AG10803 (cell line): ENCODE data around the gene PDLIM7.
A peak's percentile ranks its signal among the peaks of the same experiment; 100 is the strongest.

ENCODE experiments used
- DNase-seq: peaks from one replicate; pipeline ENCODE4 v3.0.0; 2010; ENCODE audit warnings: low read depth
- H3K4me3 ChIP-seq: 2 replicates; pipeline ENCODE4 v1.5.1; 2011; ENCODE audit warnings: mild to moderate bottlenecking, low read length, control low read depth
- TF ChIP-seq, protein P1 (sequence below): conservative IDR thresholded peaks from 2 replicates; pipeline ENCODE4 v1.5.1; 2011; ENCODE audit warnings: mild to moderate bottlenecking, low read length, control low read depth, inconsistent platforms

PDLIM7 gene

GRCh38 chr5:177474846-177475562 lies 22.4 kb downstream of the PDLIM7 start:
- no peak for DNase-seq
- no peak overlapping the region for H3K4me3 ChIP-seq

DNA sequence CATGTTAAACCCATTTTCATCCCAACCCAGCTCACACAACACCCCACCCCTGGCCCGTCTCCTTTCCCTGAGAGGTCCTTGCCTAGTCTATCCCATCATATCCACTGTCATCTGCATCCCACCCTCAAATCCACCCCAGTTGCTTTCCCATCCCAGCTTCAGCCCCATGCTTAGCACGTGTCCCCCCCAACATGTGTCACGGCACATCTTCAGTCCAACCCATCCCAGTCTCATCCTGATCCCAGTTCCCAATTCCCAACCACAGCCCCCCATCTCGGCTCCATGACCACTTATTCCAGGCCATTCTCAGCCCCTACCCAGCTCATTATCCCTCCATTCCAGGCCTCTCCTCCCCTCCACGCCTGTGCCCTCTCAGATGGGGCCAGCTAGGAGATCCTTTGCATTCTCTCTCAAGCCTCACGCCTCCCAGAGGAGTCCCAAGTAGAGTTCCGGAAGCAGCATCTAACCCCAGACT lies 23.4 kb downstream of the PDLIM7 start:
- TF ChIP-seq, protein P1, sequence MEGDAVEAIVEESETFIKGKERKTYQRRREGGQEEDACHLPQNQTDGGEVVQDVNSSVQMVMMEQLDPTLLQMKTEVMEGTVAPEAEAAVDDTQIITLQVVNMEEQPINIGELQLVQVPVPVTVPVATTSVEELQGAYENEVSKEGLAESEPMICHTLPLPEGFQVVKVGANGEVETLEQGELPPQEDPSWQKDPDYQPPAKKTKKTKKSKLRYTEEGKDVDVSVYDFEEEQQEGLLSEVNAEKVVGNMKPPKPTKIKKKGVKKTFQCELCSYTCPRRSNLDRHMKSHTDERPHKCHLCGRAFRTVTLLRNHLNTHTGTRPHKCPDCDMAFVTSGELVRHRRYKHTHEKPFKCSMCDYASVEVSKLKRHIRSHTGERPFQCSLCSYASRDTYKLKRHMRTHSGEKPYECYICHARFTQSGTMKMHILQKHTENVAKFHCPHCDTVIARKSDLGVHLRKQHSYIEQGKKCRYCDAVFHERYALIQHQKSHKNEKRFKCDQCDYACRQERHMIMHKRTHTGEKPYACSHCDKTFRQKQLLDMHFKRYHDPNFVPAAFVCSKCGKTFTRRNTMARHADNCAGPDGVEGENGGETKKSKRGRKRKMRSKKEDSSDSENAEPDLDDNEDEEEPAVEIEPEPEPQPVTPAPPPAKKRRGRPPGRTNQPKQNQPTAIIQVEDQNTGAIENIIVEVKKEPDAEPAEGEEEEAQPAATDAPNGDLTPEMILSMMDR, result no peak
- H3K4me3 ChIP-seq, result peak overlapping the region; percentile 22; the same call in 1 of the 2 replicates
- no peak for DNase-seq

More at GRCh38 chr5:177474846-177475562, 22.4 kb downstream of the PDLIM7 start:
- TF ChIP-seq, protein P1, result no peak

GRCh38 chr5:177473443-177474001 lies 23.9 kb downstream of the PDLIM7 start, which contains the start of gene DBN1:
TSS of gene DBN1 (minus strand) at chr5:177473634. CDS start at chr5:177473521, 113 bp downstream.
- peak; percentile 57 for DNase-seq
- TF ChIP-seq, protein P1, result no peak
- peak within 1 kb of the TSS; percentile 88 for H3K4me3 ChIP-seq

DNA sequence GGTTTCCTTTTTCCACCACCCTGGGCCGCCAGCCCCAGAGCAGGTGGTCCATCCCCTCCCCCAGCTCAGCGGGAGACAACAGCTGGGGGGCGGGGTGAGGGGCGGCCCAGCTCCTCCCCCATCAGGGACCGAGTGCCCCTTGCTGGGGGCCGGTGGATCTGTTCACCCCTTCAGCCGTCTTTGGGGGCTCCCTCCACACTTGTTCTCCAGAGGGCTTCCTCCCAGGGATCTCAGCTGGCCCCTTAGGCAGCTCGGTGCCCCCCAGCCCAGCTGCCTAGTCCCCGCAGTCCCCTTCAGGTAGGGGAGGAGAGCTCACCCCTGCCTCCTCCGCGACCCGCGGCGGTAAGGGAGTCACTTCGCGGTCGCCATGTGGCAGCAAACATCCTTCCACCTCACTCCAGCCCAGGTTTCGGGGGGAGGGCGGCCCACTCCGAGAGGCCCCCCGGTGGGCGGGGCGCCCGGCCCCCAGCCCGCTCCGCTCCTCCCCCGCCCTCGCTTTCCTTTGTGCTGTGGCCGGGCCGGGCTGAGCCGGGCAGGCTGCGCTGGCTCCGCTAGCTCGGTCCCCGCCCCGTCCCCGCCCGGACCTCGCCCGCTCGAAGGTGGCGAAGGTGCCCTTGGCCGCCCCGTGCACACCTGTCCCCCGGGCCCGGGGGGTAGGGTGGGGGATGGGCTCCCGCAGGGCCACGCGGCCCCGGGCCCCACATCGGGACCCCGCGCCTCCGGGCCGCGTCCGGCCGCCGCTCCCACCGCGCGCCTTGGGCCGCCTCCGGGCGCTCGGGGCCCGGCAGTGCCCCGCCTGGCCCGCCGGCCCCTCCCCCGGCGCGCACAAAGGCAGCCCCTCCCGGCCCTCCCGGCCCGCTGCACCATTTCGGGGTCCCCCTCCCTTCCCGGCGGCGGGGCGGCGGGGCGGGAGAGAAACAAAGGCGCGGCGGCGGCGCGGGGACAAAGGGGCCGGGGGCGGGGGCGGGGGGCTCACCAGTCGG lies 24.7 kb downstream of the PDLIM7 start:
- TF ChIP-seq, protein P1, result no peak
- H3K4me3 ChIP-seq, result peak overlapping the region; percentile 88
- no peak for DNase-seq

DNA sequence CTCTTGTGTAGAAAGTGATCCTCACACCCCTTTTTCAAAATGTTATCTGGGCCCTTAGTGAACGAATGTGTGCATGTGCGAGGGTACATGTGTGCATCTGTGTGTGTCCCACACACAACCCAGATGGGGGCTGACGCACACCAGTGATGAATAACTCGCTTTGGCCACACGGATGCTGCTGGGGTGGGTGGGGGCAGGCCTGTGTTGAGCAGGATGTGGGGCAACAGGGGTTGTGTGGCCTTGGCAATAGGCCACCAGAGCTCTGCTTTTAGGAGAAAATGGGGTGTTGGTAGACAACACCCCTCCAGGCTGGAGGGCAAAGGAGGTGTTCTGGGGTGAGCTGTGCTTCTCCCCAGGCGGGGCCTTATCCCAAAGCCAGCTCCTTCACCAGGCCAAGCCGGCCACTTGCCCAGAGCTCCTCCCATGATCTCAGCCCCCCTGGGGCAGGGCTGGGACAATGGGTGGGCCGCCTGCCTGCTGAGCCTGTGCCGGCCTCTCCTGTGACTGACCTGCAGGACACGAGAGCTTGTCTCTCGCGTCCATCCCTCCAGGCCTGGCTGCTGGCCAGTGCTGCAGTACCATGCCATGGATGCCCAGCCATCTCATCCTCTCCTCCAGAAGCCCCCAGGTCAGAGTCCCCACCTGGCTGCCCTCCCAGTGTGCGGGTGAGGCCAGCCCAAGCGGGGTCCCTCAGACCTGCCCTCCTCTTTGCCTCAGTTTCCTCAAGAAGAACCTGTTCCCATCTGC lies 25.6 kb downstream of the PDLIM7 start:
- TF ChIP-seq, protein P1, result no peak
- H3K4me3 ChIP-seq, result peak overlapping the region; percentile 88

DNA sequence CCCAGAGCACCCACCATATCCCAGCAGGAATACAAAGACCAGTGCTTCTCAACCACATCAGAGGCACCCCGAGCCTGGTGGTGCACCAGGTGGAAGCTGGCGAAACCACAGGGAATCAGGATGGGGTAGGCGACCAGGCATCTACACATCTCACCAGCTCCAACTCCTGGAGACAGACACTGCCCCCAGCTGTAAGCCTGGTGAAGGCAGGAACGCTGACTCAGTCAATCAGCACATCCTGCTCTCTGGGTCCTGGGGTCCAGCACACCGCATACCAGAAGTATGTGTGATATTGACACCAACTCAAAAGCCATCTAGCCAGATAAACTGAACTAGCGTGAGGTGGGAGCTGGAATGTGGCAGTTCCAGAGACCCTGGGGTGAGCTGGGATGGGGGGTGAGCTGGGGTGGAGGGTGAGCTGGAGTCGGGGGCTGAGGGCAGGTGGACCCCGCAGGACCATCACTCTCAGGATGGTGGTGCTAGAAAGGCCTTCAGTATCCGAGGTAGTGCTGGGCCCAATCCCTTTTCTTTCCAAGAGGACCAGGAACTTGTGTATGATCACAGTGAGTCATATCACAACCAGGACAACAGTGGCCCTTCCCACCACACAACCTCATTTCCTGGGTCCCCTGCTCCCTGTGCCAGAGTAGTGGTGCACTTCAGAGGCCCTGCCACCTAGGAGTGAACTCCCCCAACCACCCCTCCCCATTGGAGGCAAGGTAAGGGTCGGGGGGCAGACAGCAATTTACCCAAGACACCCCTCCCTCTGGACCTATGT lies 26.5 kb downstream of the PDLIM7 start:
- peak overlapping the region; percentile 88 for H3K4me3 ChIP-seq
- no peak for DNase-seq
- TF ChIP-seq, protein P1, result no peak

More for the DNA sequence above, 25.6 kb downstream of the PDLIM7 start:
- peak; percentile 74 for DNase-seq
